ENCODE results near the gene CNBD2. TPM values are rescaled to one million over a fixed set of nuclear protein-coding genes. Genes with fewer than 3 reads are reported as not detected.

CNBD2 gene
- total and polyA plus RNA-seq, 10 of the 15 experiments (the other 5 are each of a cell fraction or from before 2014, with no cell fraction given): 0.86 to 7.4 (median 4.6) TPM

- TF ChIP-seq POLR2AphosphoS2 (IDR thresholded peaks at IDR 0.05; ENCODE audit: low read depth, low read length): no peak
Measured at GRCh38 chr20:36040571-36040970, 72.2 kb downstream of the CNBD2 start (continued).

- no peak for ATAC-seq
- RAD21 ChIA-PET (ENCODE audit: unreplicated experiment): no interaction called here
- intact Hi-C loops (cut with micrococcal nuclease; ENCODE audit: unreplicated experiment): no loop called here
- TF ChIP-seq, protein P1, sequence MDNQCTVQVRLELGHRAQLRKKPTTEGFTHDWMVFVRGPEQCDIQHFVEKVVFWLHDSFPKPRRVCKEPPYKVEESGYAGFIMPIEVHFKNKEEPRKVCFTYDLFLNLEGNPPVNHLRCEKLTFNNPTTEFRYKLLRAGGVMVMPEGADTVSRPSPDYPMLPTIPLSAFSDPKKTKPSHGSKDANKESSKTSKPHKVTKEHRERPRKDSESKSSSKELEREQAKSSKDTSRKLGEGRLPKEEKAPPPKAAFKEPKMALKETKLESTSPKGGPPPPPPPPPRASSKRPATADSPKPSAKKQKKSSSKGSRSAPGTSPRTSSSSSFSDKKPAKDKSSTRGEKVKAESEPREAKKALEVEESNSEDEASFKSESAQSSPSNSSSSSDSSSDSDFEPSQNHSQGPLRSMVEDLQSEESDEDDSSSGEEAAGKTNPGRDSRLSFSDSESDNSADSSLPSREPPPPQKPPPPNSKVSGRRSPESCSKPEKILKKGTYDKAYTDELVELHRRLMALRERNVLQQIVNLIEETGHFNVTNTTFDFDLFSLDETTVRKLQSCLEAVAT (IDR thresholded peaks at IDR 0.05): no peak
- TF ChIP-seq CTCF (IDR thresholded peaks at IDR 0.05 in 2 of 3, conservative IDR thresholded peaks at IDR 0.05 in 1 of 3; ENCODE audit: control insufficient read depth in 2 of 3, extremely low read depth in 1 of 3, insufficient read depth in 1 of 3, low read depth in 3 of 3, low read length in 3 of 3) (no peak), BACH1 (IDR thresholded peaks at IDR 0.05; ENCODE audit: borderline replicate concordance) (no peak), ELK1 (IDR thresholded peaks at IDR 0.05; ENCODE audit: low read depth, low read length) (no peak), IKZF2 (IDR thresholded peaks at IDR 0.05) (no peak), CBX5 (IDR thresholded peaks at IDR 0.05; ENCODE audit: low read depth) (no peak), MAX (IDR thresholded peaks at IDR 0.05; ENCODE audit: low read depth, low read length) (no peak)
- TF ChIP-seq, protein P2, sequence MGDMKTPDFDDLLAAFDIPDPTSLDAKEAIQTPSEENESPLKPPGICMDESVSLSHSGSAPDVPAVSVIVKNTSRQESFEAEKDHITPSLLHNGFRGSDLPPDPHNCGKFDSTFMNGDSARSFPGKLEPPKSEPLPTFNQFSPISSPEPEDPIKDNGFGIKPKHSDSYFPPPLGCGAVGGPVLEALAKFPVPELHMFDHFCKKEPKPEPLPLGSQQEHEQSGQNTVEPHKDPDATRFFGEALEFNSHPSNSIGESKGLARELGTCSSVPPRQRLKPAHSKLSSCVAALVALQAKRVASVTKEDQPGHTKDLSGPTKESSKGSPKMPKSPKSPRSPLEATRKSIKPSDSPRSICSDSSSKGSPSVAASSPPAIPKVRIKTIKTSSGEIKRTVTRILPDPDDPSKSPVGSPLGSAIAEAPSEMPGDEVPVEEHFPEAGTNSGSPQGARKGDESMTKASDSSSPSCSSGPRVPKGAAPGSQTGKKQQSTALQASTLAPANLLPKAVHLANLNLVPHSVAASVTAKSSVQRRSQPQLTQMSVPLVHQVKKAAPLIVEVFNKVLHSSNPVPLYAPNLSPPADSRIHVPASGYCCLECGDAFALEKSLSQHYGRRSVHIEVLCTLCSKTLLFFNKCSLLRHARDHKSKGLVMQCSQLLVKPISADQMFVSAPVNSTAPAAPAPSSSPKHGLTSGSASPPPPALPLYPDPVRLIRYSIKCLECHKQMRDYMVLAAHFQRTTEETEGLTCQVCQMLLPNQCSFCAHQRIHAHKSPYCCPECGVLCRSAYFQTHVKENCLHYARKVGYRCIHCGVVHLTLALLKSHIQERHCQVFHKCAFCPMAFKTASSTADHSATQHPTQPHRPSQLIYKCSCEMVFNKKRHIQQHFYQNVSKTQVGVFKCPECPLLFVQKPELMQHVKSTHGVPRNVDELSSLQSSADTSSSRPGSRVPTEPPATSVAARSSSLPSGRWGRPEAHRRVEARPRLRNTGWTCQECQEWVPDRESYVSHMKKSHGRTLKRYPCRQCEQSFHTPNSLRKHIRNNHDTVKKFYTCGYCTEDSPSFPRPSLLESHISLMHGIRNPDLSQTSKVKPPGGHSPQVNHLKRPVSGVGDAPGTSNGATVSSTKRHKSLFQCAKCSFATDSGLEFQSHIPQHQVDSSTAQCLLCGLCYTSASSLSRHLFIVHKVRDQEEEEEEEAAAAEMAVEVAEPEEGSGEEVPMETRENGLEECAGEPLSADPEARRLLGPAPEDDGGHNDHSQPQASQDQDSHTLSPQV (IDR thresholded peaks at IDR 0.05): no peak
Measured at GRCh38 chr20:36043441-36043840, 75.1 kb downstream of the CNBD2 start.

More at GRCh38 chr20:36043441-36043840, 75.1 kb downstream of the CNBD2 start:
- no peak overlapping the region for H2AFZ ChIP-seq (ENCODE audit: control insufficient read depth, low read depth, low read length)
- 0 out of 4 replicates have a peak, but pooled peaks cover 0 to 2% of the 10 kb centered on the region in 2 experiments for H3K36me3 ChIP-seq (ENCODE audit: control insufficient read depth in 2 of 2, insufficient read depth in 2 of 2, low read length in 1 of 2)
- H3K27me3 ChIP-seq (replicated peaks in 1 of 2; ENCODE audit: control insufficient read depth in 2 of 2, insufficient read depth in 2 of 2, low read length in 1 of 2): no peaks in the 10 kb centered on the region
- no peaks in the 10 kb centered on the region for H3K4me1 ChIP-seq (ENCODE audit: control insufficient read depth, insufficient read depth, low read length)
- H3K9ac ChIP-seq (ENCODE audit: control insufficient read depth, insufficient read depth, low read length): no peak overlapping the region
- no peak overlapping the region for H3K4me3 ChIP-seq
- H3K9me3 ChIP-seq (replicated peaks; ENCODE audit: control insufficient read depth, insufficient read depth, low read length): no peaks in the 10 kb centered on the region
- H3K4me2 ChIP-seq (ENCODE audit: control insufficient read depth, insufficient read depth): no peak overlapping the region
- DNase-seq (ENCODE audit: low read depth, low spot score) (no peak), FAIRE-seq (no peak)
- H3K79me2 ChIP-seq (ENCODE audit: control insufficient read depth, insufficient read depth, low read length): peaks cover 16% of the 10 kb centered on the region
- no peak overlapping the region for H3K27ac ChIP-seq (ENCODE audit: control insufficient read depth, insufficient read depth)
- WGBS (ENCODE audit: insufficient coverage, insufficient replicate concordance, low lambda C conversion rate, missing lambda C conversion rate): 98% methylated on average over 3 of the region's 3 CpGs
- ChIA-PET POLR2A (interaction anchor here (1.1 kb wide), 2 partner anchors 8 to 13 kb away, joined by 3 read pairs; no protein-coding TSS in a partner anchor), CTCF (no interaction called here), SMC1A (ENCODE audit: uncharacterized antibody, unreplicated experiment) (no interaction called here)
- H4K20me1 ChIP-seq (ENCODE audit: control insufficient read depth, insufficient read depth): no peaks in the 10 kb centered on the region
- BruUV-seq (replicated peaks): no TSS peak
- in situ Hi-C loops (cut with MboI): no loop called here

Measured in GM12878 (cell line).